GM23248 (cell line): ENCODE data around the gene C16orf54. TPM values are rescaled to one million over a fixed set of nuclear protein-coding genes. Genes with fewer than 3 reads are reported as not detected.

Experiments used
- DNase-seq: peaks from one replicate; pipeline ENCODE4 v3.0.0-alpha.2; 2015
- H2AFZ ChIP-seq: fragments of 200-600 bp; sonication (generic); 2 replicates; pipeline ENCODE4 v1.6.1; 2016; ENCODE audit warnings: antibody characterized with exemption
- H3F3A ChIP-seq: fragments of 200-600 bp; sonication (generic); 2 replicates; pipeline ENCODE4 v1.6.1; 2016; ENCODE audit warnings: mild to moderate bottlenecking, antibody characterized with exemption, mixed run types; ENCODE audit not compliant: insufficient read depth
- H3K27ac ChIP-seq: fragments of 200-600 bp; sonication (generic); 2 replicates; pipeline ENCODE4 v1.5.1; 2016; ENCODE audit warnings: mild to moderate bottlenecking
- H3K27me3 ChIP-seq: fragments of 200-600 bp; sonication (generic); replicated peaks from 2 replicates; pipeline ENCODE4 v1.6.1; 2016; ENCODE audit warnings: mild to moderate bottlenecking; ENCODE audit not compliant: insufficient read depth
- H3K36me3 ChIP-seq: fragments of 200-600 bp; sonication (generic); 2 replicates; pipeline ENCODE4 v1.6.1; 2016; ENCODE audit warnings: low read depth, mild to moderate bottlenecking
- H3K4me1 ChIP-seq: fragments of 200-600 bp; sonication (generic); 2 replicates; pipeline ENCODE4 v1.6.1; 2016; ENCODE audit warnings: mild to moderate bottlenecking; ENCODE audit not compliant: insufficient read depth
- H3K4me2 ChIP-seq: fragments of 200-600 bp; sonication (generic); one replicate; pipeline ENCODE4 v1.6.1; 2016; ENCODE audit warnings: mild to moderate bottlenecking; ENCODE audit not compliant: unreplicated experiment
- H3K4me3 ChIP-seq: fragments of 200-600 bp; sonication (generic); 2 replicates; pipeline ENCODE4 v1.5.1; 2016; ENCODE audit warnings: mild to moderate bottlenecking
- H3K79me2 ChIP-seq: fragments of 200-600 bp; sonication (generic); 2 replicates; pipeline ENCODE4 v1.6.1; 2016; ENCODE audit warnings: mild to moderate bottlenecking; ENCODE audit not compliant: insufficient read depth
- H3K9ac ChIP-seq: fragments of 200-600 bp; sonication (generic); 2 replicates; pipeline ENCODE4 v1.6.1; 2016; ENCODE audit warnings: mild to moderate bottlenecking
- H3K9me2 ChIP-seq: fragments of 200-600 bp; sonication (generic); 2 replicates; pipeline ENCODE4 v1.6.1; 2016; ENCODE audit warnings: mixed run types, mild to moderate bottlenecking, moderate library complexity; ENCODE audit not compliant: insufficient read depth
- H3K9me3 ChIP-seq: fragments of 200-600 bp; sonication (generic); one replicate; pipeline ENCODE4 v1.6.1; 2017; ENCODE audit warnings: low read depth
- H4K20me1 ChIP-seq: fragments of 200-600 bp; sonication (generic); 2 replicates; pipeline ENCODE4 v1.6.0; 2016; ENCODE audit not compliant: insufficient read depth
- EZH2 ChIP-seq: fragments of 200-600 bp; sonication (generic); IDR thresholded peaks from 2 replicates; pipeline ENCODE4 v1.6.1; 2018; ENCODE audit warnings: antibody characterized with exemption, mild to moderate bottlenecking; ENCODE audit not compliant: insufficient read depth, poor library complexity, severe bottlenecking
- EZH2phosphoT487 ChIP-seq: fragments of 200-600 bp; sonication (generic); IDR thresholded peaks from 2 replicates; pipeline ENCODE4 v1.6.1; 2018; ENCODE audit warnings: antibody characterized with exemption, moderate library complexity, mild to moderate bottlenecking, low read depth; ENCODE audit not compliant: insufficient read depth
- WGBS, 2 experiments: methylation state at CpG; one replicate each; pipeline ENCODE4 v1.1.6; 2015 to 2017; ENCODE audit warnings: low lambda C conversion rate in 2 of 2, low coverage in 1 of 2; ENCODE audit errors: missing lambda C conversion rate in 2 of 2; 5-methylcytosine and 5-hydroxymethylcytosine counted together
- in situ Hi-C: fragments of 300-500 bp; cut with MboI; formaldehyde crosslinking; loops from 2 replicates; pipeline ENCODE4 v1.15.0; 2020
- polyA plus RNA-seq: library from polyadenylated mRNA; unstranded; fragments of >200 nt; fragmentation: Nextera tagmentation; extraction: Ambion mirVana; gene quantifications from 2 replicates; pipeline ENCODE4 v1.2.1, GENCODE V29; 2016
- total RNA-seq: library from RNA; depleted of rRNA; stranded (reverse); fragments of >200 nt; shearing (Covaris generic); gene quantifications from 2 replicates; pipeline ENCODE4 v1.2.3, GENCODE V29; 2014

Gene C16orf54
- total and polyA plus RNA-seq, 2 experiments from 2014 or later: not detected

- Histone ChIP-seq H3K79me2 (no peaks in the 10 kb centered on the region), H3K27ac (no peak overlapping the region), H3K36me3 (no peaks in the 10 kb centered on the region), H3K4me2 (no peak overlapping the region), H3K9me3 (no peaks in the 10 kb centered on the region), H3F3A (no peaks in the 10 kb centered on the region), H4K20me1 (no peaks in the 10 kb centered on the region), H3K9me2 (no peaks in the 10 kb centered on the region), H3K4me3 (no peak overlapping the region), H3K27me3 (peaks cover 8% of the 10 kb centered on the region; the same call in 1 of the 2 replicates), H3K9ac (no peak overlapping the region), H3K4me1 (no peaks in the 10 kb centered on the region), H2AFZ (no peak overlapping the region)
- DNase-seq: no peak
- in situ Hi-C loops: no loop called here
- TF ChIP-seq EZH2: no peak
- no peak for TF ChIP-seq EZH2phosphoT487
- whole genome bisulfite sequencing, 2 experiments: 72 to 75% methylated on average over 16 of the region's 16 CpGs
These were observed 503 bp downstream of the C16orf54 start for GRCh38 chr16:29745121-29745852.

DNA sequence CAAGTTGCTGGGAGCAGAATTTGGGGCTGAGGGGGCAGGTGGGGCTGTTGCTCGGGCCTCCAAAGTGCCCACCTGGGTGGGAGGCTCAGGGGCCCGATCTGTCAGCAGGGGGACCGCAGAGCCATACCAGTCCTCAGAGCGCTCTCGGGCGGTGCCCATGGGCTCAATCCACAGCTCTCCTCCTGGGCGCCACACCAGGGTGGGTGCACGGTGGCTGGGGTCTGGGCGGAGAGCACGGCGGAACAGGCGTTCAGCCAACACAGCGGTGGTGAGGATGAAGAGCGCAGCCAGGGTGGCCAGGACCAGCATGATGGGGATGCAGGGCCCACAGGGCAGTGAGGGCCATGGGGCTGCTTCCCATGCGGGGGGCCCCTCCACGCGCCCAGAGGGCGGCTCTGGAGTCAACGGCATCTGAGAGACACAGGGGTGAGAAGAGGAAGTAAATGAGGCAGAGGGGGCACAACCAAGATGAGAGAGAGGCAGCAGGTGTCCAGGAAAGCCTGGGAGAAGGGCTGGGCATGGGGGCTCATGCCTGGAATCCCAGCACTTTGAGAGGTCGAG, 1.2 kb downstream of the C16orf54 start:
- H3K4me3 ChIP-seq: no peak overlapping the region
- TF ChIP-seq EZH2phosphoT487 (no peak), EZH2 (no peak)
- peaks cover 8% of the 10 kb centered on the region; the same call in 1 of the 2 replicates for H3K27me3 ChIP-seq
- DNase-seq: no peak
- H4K20me1 ChIP-seq: no peaks in the 10 kb centered on the region
- H3K9me2 ChIP-seq: no peaks in the 10 kb centered on the region
- H3K27ac ChIP-seq: no peak overlapping the region
- H3K4me1 ChIP-seq: no peaks in the 10 kb centered on the region
- in situ Hi-C loops: no loop called here
- no peak overlapping the region for H3K4me2 ChIP-seq
- no peak overlapping the region for H3K9ac ChIP-seq
- 86% methylated on average over 19 to 20 of the region's 20 CpGs for WGBS, 2 experiments
- no peak overlapping the region for H2AFZ ChIP-seq
- H3F3A ChIP-seq: no peaks in the 10 kb centered on the region
- H3K79me2 ChIP-seq: no peaks in the 10 kb centered on the region
- H3K9me3 ChIP-seq: no peaks in the 10 kb centered on the region
- no peaks in the 10 kb centered on the region for H3K36me3 ChIP-seq

GRCh38 chr16:29743827-29744531, 1.8 kb downstream of the C16orf54 start:
- DNase-seq: no peak
- H3K27me3 ChIP-seq: peaks cover 8% of the 10 kb centered on the region; the same call in 1 of the 2 replicates
- in situ Hi-C loops: no loop called here
- H3K4me1 ChIP-seq: no peaks in the 10 kb centered on the region
- H3K4me3 ChIP-seq: no peak overlapping the region
- TF ChIP-seq EZH2 (no peak), EZH2phosphoT487 (no peak)
- H2AFZ ChIP-seq: no peak overlapping the region
- H3K4me2 ChIP-seq: no peak overlapping the region
- H3F3A ChIP-seq: no peaks in the 10 kb centered on the region
- no peaks in the 10 kb centered on the region for H3K79me2 ChIP-seq
- 68 to 71% methylated on average over 21 of the region's 21 CpGs for WGBS, 2 experiments
- no peaks in the 10 kb centered on the region for H3K9me3 ChIP-seq
- H3K36me3 ChIP-seq: no peaks in the 10 kb centered on the region
- H3K9me2 ChIP-seq: no peaks in the 10 kb centered on the region
- no peak overlapping the region for H3K9ac ChIP-seq
- no peaks in the 10 kb centered on the region for H4K20me1 ChIP-seq
- H3K27ac ChIP-seq: no peak overlapping the region

DNA sequence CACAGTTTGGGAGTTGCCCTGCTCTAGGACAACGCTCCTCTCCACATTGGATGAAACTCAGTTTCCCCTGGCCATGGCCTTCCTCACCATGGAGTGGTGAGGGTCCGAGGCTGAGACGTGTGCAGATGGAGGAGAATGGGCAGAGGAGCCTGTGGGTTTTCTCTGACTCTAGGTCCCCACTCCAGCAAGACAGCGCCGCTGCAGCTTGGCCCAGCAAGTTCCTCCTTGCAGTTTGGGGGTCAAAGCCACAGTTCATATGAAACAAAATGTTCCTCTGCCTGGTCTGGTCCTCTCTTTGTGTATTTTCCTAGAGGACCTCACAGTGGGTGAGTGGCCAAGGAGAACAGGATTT, 2.3 kb downstream of the C16orf54 start:
- TF ChIP-seq EZH2phosphoT487: no peak
- TF ChIP-seq EZH2: no peak
- DNase-seq: no peak
- H3K9me3 ChIP-seq: no peaks in the 10 kb centered on the region
- WGBS, 2 experiments: 62 to 63% methylated on average over 5 of the region's 5 CpGs
- no peaks in the 10 kb centered on the region for H3F3A ChIP-seq
- no peak overlapping the region for H3K4me2 ChIP-seq
- in situ Hi-C loops: no loop called here
- H3K4me3 ChIP-seq: no peak overlapping the region
- H3K79me2 ChIP-seq: no peaks in the 10 kb centered on the region
- H3K4me1 ChIP-seq: no peaks in the 10 kb centered on the region
- H3K9me2 ChIP-seq: no peaks in the 10 kb centered on the region
- H2AFZ ChIP-seq: no peak overlapping the region
- no peak overlapping the region for H3K27ac ChIP-seq
- H3K36me3 ChIP-seq: no peaks in the 10 kb centered on the region
- no peak overlapping the region for H3K9ac ChIP-seq
- peaks cover 8% of the 10 kb centered on the region; the same call in 1 of the 2 replicates for H3K27me3 ChIP-seq
- no peaks in the 10 kb centered on the region for H4K20me1 ChIP-seq
